Measurements from ENCODE around the gene JAK1.

DNA sequence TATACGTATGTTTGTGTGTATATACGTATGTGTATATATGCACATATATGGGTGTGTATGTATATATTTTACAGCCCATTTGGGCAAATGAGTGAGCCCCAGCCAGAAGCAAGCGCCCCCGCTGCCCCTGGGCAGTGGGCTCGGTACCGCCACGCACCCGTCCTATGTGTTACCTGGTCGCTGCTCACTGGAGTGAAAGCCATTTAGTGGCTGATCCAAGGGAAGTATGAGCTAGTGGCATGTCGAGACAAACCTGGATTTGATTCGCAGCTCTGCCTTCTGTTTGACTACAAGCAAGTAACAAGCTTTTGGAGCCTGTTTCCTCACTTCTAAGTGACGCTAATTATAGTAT, 35.8 kb upstream of the JAK1 start:
- TF ChIP-seq, protein P1, sequence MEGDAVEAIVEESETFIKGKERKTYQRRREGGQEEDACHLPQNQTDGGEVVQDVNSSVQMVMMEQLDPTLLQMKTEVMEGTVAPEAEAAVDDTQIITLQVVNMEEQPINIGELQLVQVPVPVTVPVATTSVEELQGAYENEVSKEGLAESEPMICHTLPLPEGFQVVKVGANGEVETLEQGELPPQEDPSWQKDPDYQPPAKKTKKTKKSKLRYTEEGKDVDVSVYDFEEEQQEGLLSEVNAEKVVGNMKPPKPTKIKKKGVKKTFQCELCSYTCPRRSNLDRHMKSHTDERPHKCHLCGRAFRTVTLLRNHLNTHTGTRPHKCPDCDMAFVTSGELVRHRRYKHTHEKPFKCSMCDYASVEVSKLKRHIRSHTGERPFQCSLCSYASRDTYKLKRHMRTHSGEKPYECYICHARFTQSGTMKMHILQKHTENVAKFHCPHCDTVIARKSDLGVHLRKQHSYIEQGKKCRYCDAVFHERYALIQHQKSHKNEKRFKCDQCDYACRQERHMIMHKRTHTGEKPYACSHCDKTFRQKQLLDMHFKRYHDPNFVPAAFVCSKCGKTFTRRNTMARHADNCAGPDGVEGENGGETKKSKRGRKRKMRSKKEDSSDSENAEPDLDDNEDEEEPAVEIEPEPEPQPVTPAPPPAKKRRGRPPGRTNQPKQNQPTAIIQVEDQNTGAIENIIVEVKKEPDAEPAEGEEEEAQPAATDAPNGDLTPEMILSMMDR (IDR thresholded peaks at IDR 0.05): no peak
- TF ChIP-seq POLR2A (IDR thresholded peaks at IDR 0.05): no peak
